ENCODE results near the gene FFAR2.

DNA sequence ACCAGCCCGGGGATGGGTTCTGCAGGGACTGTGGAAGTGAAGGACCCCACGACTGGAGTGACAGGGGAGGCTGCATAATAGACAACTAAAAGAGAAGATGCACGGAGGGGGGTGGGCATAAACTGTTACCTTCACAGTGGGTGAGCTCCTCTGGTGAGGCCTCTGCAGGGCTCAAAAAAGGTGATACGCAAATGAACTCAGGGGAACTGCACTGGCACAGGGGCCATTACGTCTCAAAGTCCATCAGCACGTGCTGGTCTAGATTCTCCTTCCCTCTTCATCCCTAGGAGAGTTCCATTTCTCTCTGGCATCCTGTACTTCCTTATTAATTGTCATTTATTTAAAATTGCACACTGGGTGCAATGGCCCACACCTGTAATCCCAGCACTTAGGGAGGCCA lies 8.1 kb upstream of the FFAR2 start:
- TF ChIP-seq, protein P1, sequence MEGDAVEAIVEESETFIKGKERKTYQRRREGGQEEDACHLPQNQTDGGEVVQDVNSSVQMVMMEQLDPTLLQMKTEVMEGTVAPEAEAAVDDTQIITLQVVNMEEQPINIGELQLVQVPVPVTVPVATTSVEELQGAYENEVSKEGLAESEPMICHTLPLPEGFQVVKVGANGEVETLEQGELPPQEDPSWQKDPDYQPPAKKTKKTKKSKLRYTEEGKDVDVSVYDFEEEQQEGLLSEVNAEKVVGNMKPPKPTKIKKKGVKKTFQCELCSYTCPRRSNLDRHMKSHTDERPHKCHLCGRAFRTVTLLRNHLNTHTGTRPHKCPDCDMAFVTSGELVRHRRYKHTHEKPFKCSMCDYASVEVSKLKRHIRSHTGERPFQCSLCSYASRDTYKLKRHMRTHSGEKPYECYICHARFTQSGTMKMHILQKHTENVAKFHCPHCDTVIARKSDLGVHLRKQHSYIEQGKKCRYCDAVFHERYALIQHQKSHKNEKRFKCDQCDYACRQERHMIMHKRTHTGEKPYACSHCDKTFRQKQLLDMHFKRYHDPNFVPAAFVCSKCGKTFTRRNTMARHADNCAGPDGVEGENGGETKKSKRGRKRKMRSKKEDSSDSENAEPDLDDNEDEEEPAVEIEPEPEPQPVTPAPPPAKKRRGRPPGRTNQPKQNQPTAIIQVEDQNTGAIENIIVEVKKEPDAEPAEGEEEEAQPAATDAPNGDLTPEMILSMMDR (IDR thresholded peaks at IDR 0.05), result no peak
- no peak for TF ChIP-seq EP300 (IDR thresholded peaks at IDR 0.05)

Data from suprapubic skin (tissue), 3 donors.